Sigmoid colon (tissue), 4 donors: ENCODE data around the gene PAX4.

Source experiments
- CTCF ChIP-seq, 4 experiments: fragments of 450-650 bp in 3 of 4; fragments of 200-600 bp in 1 of 4; IDR thresholded peaks; one replicate each; pipeline ENCODE4 v1.5.1; 2016 to 2019; ENCODE audit warnings: antibody characterized with exemption in 4 of 4, mild to moderate bottlenecking in 3 of 4, moderate library complexity in 2 of 4
- EP300 ChIP-seq, 4 donors: sonication (generic); formaldehyde crosslinking; IDR thresholded peaks; one replicate each; pipeline ENCODE4 v1.6.1; 2017; ENCODE audit warnings: antibody characterized with exemption in 4 of 4
- POLR2AphosphoS5 ChIP-seq, 4 donors: sonication (generic); formaldehyde crosslinking; IDR thresholded peaks; one replicate each; pipeline ENCODE4 v1.6.1; 2017; ENCODE audit warnings: antibody characterized with exemption in 4 of 4

GRCh38 chr7:127655720-127656119 is 37.8 kb upstream of the PAX4 start:
- TF ChIP-seq CTCF (IDR thresholded peaks at IDR 0.05) = no peak
- TF ChIP-seq EP300 (IDR thresholded peaks at IDR 0.05) = no peak
- TF ChIP-seq POLR2AphosphoS5 (IDR thresholded peaks at IDR 0.05) = no peak
